NOMO-1 treated with DMSO at 0.1 percent for 48 hours (cell line): ENCODE measurements around the gene AATK.

Experiments used
- DNase-seq: peaks from one replicate; lab custom pipeline; 2025; ENCODE audit not compliant: unreplicated experiment; lab: John Stamatoyannopoulos, UW

AATK gene, protein sequence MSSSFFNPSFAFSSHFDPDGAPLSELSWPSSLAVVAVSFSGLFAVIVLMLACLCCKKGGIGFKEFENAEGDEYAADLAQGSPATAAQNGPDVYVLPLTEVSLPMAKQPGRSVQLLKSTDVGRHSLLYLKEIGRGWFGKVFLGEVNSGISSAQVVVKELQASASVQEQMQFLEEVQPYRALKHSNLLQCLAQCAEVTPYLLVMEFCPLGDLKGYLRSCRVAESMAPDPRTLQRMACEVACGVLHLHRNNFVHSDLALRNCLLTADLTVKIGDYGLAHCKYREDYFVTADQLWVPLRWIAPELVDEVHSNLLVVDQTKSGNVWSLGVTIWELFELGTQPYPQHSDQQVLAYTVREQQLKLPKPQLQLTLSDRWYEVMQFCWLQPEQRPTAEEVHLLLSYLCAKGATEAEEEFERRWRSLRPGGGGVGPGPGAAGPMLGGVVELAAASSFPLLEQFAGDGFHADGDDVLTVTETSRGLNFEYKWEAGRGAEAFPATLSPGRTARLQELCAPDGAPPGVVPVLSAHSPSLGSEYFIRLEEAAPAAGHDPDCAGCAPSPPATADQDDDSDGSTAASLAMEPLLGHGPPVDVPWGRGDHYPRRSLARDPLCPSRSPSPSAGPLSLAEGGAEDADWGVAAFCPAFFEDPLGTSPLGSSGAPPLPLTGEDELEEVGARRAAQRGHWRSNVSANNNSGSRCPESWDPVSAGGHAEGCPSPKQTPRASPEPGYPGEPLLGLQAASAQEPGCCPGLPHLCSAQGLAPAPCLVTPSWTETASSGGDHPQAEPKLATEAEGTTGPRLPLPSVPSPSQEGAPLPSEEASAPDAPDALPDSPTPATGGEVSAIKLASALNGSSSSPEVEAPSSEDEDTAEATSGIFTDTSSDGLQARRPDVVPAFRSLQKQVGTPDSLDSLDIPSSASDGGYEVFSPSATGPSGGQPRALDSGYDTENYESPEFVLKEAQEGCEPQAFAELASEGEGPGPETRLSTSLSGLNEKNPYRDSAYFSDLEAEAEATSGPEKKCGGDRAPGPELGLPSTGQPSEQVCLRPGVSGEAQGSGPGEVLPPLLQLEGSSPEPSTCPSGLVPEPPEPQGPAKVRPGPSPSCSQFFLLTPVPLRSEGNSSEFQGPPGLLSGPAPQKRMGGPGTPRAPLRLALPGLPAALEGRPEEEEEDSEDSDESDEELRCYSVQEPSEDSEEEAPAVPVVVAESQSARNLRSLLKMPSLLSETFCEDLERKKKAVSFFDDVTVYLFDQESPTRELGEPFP (N-terminal part only)

DNA sequence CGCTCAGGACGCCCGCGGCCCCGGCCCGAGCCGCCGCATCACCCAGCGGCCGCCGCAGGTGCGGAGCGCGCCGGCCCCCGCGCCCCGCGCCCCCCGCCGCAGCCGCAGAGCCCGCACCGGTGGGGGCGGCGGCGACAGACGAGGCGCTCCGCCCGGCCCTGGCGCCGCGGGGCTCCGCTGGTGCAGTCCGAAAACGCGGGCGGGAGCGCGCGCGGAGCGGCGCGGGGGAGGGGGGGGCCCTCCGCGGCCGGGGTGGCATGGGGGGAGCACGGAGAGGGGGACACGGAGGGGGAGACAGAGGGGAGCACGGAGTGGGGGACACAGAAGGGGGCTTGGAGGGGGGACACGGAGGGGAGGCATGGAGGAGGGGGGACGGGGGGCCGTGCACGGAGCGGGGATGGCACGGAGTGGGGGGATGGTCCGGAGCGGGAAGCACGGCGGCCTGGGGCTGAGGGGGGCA is at the start of gene AATK:
TSS of gene AATK (minus strand) at position 189 of the 460 bp plus-strand sequence. CDS start 229 bp downstream, outside the sequence.
- DNase-seq, result no peak

DNA sequence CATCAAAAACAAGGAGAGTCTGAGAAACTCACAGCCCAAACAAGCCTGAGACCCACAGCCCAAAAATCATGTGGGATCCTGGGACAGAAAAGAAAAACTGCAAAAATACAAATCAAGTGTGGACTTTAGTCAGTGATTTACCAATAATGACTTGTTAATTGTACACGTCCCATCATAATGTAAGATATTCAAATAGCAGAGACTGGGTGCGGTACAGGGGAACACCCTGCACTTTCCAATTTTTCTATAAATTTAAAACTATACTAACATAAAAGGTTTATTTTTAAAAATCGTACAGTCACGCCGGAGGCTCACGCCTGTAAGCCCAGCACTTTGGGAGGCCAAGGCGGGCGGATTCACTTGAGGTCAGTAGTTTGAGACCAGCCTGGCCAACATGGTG is 48.0 kb upstream of the AATK start:
- no peak for DNase-seq

DNA sequence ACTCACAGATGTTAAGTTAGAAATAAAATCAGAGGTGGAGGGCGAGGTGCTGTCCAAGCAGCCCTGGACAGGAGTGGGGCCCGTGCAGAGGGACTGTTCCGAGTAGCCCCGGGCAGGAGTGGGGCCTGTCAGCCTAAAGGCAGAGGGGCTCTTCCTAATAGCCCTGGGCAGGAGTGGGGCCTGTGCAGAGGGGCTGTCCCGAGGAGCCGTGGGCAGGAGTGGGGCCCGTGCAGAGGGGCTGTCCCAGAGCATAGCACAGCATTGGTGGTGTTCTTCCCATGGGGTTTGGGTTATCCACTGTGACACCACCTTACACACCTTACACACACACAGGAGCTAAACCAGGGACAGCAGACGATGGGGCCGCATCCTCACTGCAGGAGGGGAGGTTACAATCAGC is 46.3 kb upstream of the AATK start:
- no peak for DNase-seq

DNA sequence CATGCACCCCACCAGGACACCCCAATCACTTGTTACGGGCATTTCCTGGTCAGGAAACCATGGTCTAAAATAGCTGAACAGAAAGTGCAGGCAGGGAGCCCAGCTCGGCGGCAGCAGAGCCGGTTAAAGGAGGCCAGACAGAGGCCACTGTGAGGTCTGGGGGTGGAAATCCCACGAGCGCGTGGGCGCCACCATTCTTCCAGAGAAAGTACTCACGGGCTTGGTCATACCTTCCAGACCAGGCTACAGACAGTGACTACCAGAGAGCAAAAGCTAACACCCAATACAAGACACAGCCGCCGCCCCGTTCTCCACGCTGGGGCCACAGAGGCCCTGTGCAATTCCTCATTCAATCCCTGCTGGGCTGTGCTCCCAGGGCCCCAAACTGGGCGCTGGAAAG is 44.8 kb upstream of the AATK start:
- DNase-seq, result no peak

DNA sequence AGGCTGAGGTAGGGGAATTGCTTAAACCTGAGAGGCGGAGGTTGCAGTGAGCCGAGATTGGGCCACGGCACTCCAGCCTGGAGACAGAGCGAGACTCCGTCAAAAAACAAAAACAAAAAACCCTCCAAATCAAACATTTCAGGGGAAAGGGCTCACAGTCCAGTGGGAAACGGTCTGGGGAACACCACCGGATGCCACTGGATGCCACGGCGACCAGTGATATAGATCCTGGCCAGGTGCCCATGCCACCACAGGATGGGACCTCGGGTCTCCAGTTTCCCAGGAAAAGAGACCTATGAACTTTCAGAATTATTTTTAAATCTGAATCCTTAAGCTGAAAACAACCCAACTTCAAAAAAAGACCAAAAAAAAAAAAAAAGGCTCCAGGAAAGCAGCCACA is 44.4 kb upstream of the AATK start:
- DNase-seq, result no peak

GRCh38 chr17:81209141-81209540 is 43.1 kb upstream of the AATK start:
- no peak for DNase-seq

DNA sequence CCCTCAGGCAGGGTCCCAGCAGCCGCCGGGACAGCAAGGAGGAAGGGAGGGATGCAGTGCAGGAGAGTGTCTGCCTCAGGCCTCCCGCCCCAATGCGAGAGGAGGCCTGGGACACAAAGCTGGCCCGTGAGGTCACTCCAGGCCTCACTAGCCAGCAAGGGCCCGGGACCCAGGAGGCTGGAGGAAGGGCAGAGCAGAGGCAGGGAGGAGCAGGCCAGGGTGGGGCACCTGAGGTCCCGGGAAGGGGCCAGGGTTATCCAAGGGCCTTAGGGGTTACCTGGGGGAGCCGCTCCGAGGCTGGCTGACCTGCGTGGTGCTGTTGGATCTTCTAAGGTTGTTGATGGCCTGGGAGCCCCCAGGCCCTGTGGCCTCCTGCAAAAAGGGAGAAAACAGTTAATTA is 42.6 kb upstream of the AATK start:
- no peak for DNase-seq

GRCh38 chr17:81207610-81208581 is 41.9 kb upstream of the AATK start:
- DNase-seq, result no peak

GRCh38 chr17:81206657-81207056 is 40.6 kb upstream of the AATK start:
- no peak for DNase-seq

- DNase-seq, result no peak
Measured at GRCh38 chr17:81206166-81206565, 40.1 kb upstream of the AATK start.

- DNase-seq, result no peak
Measured at GRCh38 chr17:81204578-81204977, 38.6 kb upstream of the AATK start.

GRCh38 chr17:81203136-81203535 is 37.1 kb upstream of the AATK start:
- DNase-seq, result no peak

GRCh38 chr17:81202318-81202717 is 36.3 kb upstream of the AATK start:
- no peak for DNase-seq

GRCh38 chr17:81200695-81201580 is 34.9 kb upstream of the AATK start:
- DNase-seq, result peak; percentile 53

DNA sequence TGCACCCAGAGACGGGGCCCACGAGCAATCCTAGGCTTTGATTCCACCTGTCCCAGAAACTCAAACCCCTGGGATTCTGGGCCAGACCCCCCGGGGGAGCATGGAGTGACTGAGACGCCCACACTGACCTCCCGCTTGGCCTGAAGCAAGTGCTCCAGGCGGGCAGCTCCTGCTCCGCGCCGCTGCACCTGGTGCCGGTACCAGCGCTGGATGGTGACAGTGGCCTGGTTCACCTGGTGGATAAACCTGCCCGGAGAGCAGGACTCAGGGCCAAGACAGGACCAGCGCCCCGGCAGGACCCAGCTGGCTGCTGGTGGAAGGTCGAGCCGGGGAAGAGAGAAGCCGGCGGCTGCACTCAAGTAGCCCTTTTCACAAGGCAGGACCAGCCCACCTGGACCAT is 34.2 kb upstream of the AATK start:
- no peak for DNase-seq

DNA sequence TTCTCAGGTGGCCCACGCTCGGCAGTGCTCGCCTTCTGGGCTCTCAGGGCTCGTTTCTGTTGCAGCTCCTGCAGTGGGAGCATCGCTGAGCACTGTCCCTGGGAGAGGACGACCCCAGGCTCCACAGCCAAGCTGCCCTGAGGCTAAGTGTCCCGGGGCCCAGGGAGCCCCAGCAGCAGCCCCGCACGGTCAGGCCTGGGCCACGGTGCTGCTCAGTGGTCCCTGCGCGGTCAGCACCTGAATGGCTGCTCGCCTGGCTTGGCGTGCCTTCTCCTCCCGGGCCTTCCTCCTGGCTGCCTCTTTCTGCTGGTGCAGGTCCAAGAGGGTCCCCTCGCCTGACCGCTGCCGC is 33.4 kb upstream of the AATK start:
- DNase-seq, result no peak

GRCh38 chr17:81198826-81199481 is 32.9 kb upstream of the AATK start:
- DNase-seq, result no peak

- DNase-seq, result no peak
Measured at GRCh38 chr17:81197831-81198490, 31.9 kb upstream of the AATK start.
